Tibial nerve (tissue), 4 donors: Measurements from ENCODE around the gene KCNN1.

Experiments used
- EP300 ChIP-seq, 2 donors: sonication (generic); formaldehyde crosslinking; IDR thresholded peaks; one replicate each; pipeline ENCODE4 v1.6.1; 2017; ENCODE audit warnings: antibody characterized with exemption in 2 of 2, mild to moderate bottlenecking in 1 of 2
- TF ChIP-seq, protein P1 (sequence below), 5 experiments: fragments of 200-600 bp in 3 of 5; fragments of 450-650 bp in 2 of 5; sonication (generic) in 3 of 5; IDR thresholded peaks; one replicate each; pipeline ENCODE4 v1.5.1; 2016 to 2019; ENCODE audit warnings: antibody characterized with exemption in 5 of 5, mild to moderate bottlenecking in 3 of 5, moderate library complexity in 2 of 5

GRCh38 chr19:17951157-17951989 is 15.5 kb upstream of the KCNN1 start:
- TF ChIP-seq, protein P1, sequence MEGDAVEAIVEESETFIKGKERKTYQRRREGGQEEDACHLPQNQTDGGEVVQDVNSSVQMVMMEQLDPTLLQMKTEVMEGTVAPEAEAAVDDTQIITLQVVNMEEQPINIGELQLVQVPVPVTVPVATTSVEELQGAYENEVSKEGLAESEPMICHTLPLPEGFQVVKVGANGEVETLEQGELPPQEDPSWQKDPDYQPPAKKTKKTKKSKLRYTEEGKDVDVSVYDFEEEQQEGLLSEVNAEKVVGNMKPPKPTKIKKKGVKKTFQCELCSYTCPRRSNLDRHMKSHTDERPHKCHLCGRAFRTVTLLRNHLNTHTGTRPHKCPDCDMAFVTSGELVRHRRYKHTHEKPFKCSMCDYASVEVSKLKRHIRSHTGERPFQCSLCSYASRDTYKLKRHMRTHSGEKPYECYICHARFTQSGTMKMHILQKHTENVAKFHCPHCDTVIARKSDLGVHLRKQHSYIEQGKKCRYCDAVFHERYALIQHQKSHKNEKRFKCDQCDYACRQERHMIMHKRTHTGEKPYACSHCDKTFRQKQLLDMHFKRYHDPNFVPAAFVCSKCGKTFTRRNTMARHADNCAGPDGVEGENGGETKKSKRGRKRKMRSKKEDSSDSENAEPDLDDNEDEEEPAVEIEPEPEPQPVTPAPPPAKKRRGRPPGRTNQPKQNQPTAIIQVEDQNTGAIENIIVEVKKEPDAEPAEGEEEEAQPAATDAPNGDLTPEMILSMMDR (IDR thresholded peaks at IDR 0.05), result no peak
- TF ChIP-seq EP300 (IDR thresholded peaks at IDR 0.05), result no peak
